Measurements from ENCODE around the gene PTGER2. TPM values are rescaled to one million over a fixed set of nuclear protein-coding genes. Genes with fewer than 3 reads are reported as not detected.

The PTGER2 gene
- total and polyA plus RNA-seq, 11 donors: 0.15 to 4.1 (median 0.60) TPM

GRCh38 chr14:52269982-52270381, 44.1 kb upstream of the PTGER2 start:
- ATAC-seq: peak in 1 of 4 donors; percentile 14
- H3K4me1 ChIP-seq: peaks cover 0 to 43% (median 18%) of the 10 kb centered on the region in 12 donors
- TF ChIP-seq POLR2A (IDR thresholded peaks at IDR 0.05) (no peak), CTCF (IDR thresholded peaks at IDR 0.05) (no peak)
- no peaks in the 10 kb centered on the region for H3K9me3 ChIP-seq
- WGBS, 4 donors: 53 to 78% (median 56%) methylated on average over 8 of the region's 8 CpGs
- peak overlapping the region in 10 of 12 donors; percentile 48 to 75 (median 59) for H3K4me3 ChIP-seq
- intact Hi-C loops (cut with DNase I): loop anchor here in 2 of 10 donors (10.0 kb wide), 2 partner anchors 125 to 275 kb away; no protein-coding TSS in a partner anchor
- H3K27ac ChIP-seq: no peak overlapping the region
- peaks cover 0 to 38% (median 9%) of the 10 kb centered on the region in 9 donors for H3K27me3 ChIP-seq
- DNase-seq: no peak
- H3K36me3 ChIP-seq: peaks cover 0 to 5% (median 0%) of the 10 kb centered on the region in 9 donors

- H3K27me3 ChIP-seq: peaks cover 0 to 37% (median 9%) of the 10 kb centered on the region in 9 donors
- H3K4me3 ChIP-seq: no peak overlapping the region
- H3K4me1 ChIP-seq: peaks cover 0 to 29% (median 17%) of the 10 kb centered on the region in 12 donors
- 85 to 93% (median 89%) methylated on average over 1 of the region's 1 CpG for WGBS, 4 donors
- no peak for TF ChIP-seq POLR2A (IDR thresholded peaks at IDR 0.05)
- no peak for TF ChIP-seq CTCF (IDR thresholded peaks at IDR 0.05)
- ATAC-seq (no peak), DNase-seq (no peak)
- no peak overlapping the region for H3K27ac ChIP-seq
- H3K36me3 ChIP-seq: peaks cover 0 to 18% (median 0%) of the 10 kb centered on the region in 9 donors
- H3K9me3 ChIP-seq: no peaks in the 10 kb centered on the region
- intact Hi-C loops (cut with DNase I): no loop called here
Measured at GRCh38 chr14:52271538-52271937, 42.6 kb upstream of the PTGER2 start.

- peaks cover 0 to 22% (median 10%) of the 10 kb centered on the region in 12 donors for H3K4me1 ChIP-seq
- ATAC-seq: no peak
- WGBS, 4 donors: 63 to 71% (median 68%) methylated on average over 3 of the region's 3 CpGs
- no peak overlapping the region for H3K4me3 ChIP-seq
- no peaks in the 10 kb centered on the region for H3K9me3 ChIP-seq
- no peak overlapping the region for H3K27ac ChIP-seq
- peak in 3 of 12 donors; percentile 9 to 21 (median 18) for TF ChIP-seq CTCF (IDR thresholded peaks at IDR 0.05)
- no peak for TF ChIP-seq POLR2A (IDR thresholded peaks at IDR 0.05)
- H3K27me3 ChIP-seq: peaks cover 0 to 29% (median 9%) of the 10 kb centered on the region in 9 donors
- H3K36me3 ChIP-seq: peaks cover 0 to 21% (median 0%) of the 10 kb centered on the region in 9 donors
- no peak for DNase-seq
- intact Hi-C loops (cut with DNase I): no loop called here
Measured at GRCh38 chr14:52272375-52272774, 41.7 kb upstream of the PTGER2 start.

- no peak for TF ChIP-seq CTCF (IDR thresholded peaks at IDR 0.05)
- TF ChIP-seq POLR2A (IDR thresholded peaks at IDR 0.05): no peak
- no peak overlapping the region for H3K4me3 ChIP-seq
- no peak overlapping the region for H3K27ac ChIP-seq
- peaks cover 0 to 25% (median 0%) of the 10 kb centered on the region in 9 donors for H3K36me3 ChIP-seq
- intact Hi-C loops (cut with DNase I): no loop called here
- no peaks in the 10 kb centered on the region for H3K9me3 ChIP-seq
- ATAC-seq (no peak), DNase-seq (no peak)
- peaks cover 0 to 4% (median 0%) of the 10 kb centered on the region in 9 donors for H3K27me3 ChIP-seq
- H3K4me1 ChIP-seq: peaks cover 0 to 14% (median 0%) of the 10 kb centered on the region in 12 donors
- 59 to 68% (median 63%) methylated on average over 3 of the region's 3 CpGs for WGBS, 4 donors
Measured at GRCh38 chr14:52275372-52275771, 38.7 kb upstream of the PTGER2 start.
